Measurements from ENCODE around the gene SAMD4B.

Gene SAMD4B

GRCh38 chr19:39413272-39413910 lies 71.2 kb downstream of the SAMD4B start:
- intact Hi-C loops (cut with DNase I) = loop anchor here (5.0 kb wide), 1 partner anchor 71 kb away; the partner anchor contains the start of gene SAMD4B
- peak in 4 of 10 donors; percentile 19 to 83 (median 50) for DNase-seq

- peak in 1 of 10 donors; percentile 70 for DNase-seq
Observed at GRCh38 chr19:39413911-39414608, 71.8 kb downstream of the SAMD4B start.

GRCh38 chr19:39415111-39416046 lies 73.2 kb downstream of the SAMD4B start:
- intact Hi-C loops (cut with DNase I) = no loop called here
- DNase-seq = no peak

More at GRCh38 chr19:39413911-39414608, 71.8 kb downstream of the SAMD4B start:
- intact Hi-C loops (cut with DNase I) = loop anchor here (5.0 kb wide), 1 partner anchor 72 kb away; the partner anchor contains the start of gene SAMD4B

GRCh38 chr19:39416152-39417120 lies 74.2 kb downstream of the SAMD4B start:
- intact Hi-C loops (cut with DNase I) = no loop called here
- DNase-seq = no peak

- intact Hi-C loops (cut with DNase I) = no loop called here
- DNase-seq = no peak
Observed at GRCh38 chr19:39417463-39418181, 75.4 kb downstream of the SAMD4B start.

GRCh38 chr19:39419003-39419402 lies 76.8 kb downstream of the SAMD4B start:
- intact Hi-C loops (cut with DNase I) = no loop called here
- no peak for DNase-seq

- intact Hi-C loops (cut with DNase I) = no loop called here
- no peak for DNase-seq
Observed at GRCh38 chr19:39420769-39421168, 78.5 kb downstream of the SAMD4B start.

- DNase-seq = no peak
- intact Hi-C loops (cut with DNase I) = no loop called here
Observed at GRCh38 chr19:39422020-39422419, 79.8 kb downstream of the SAMD4B start.

GRCh38 chr19:39423258-39424086 lies 81.3 kb downstream of the SAMD4B start:
- intact Hi-C loops (cut with DNase I) = no loop called here
- peak in 2 of 10 donors; percentile 69 to 81 for DNase-seq

GRCh38 chr19:39424934-39425333 lies 82.7 kb downstream of the SAMD4B start:
- DNase-seq = no peak
- intact Hi-C loops (cut with DNase I) = no loop called here

- intact Hi-C loops (cut with DNase I) = no loop called here
- no peak for DNase-seq
Observed at GRCh38 chr19:39425744-39426143, 83.5 kb downstream of the SAMD4B start.

- intact Hi-C loops (cut with DNase I) = no loop called here
- no peak for DNase-seq
Observed at GRCh38 chr19:39426170-39426569, 83.9 kb downstream of the SAMD4B start.

- peak in 1 of 10 donors; percentile 35 for DNase-seq
- intact Hi-C loops (cut with DNase I) = no loop called here
Observed at GRCh38 chr19:39427707-39428106, 85.5 kb downstream of the SAMD4B start.

- intact Hi-C loops (cut with DNase I) = no loop called here
- peak in 1 of 10 donors; percentile 60 for DNase-seq
Observed at GRCh38 chr19:39428283-39429112, 86.3 kb downstream of the SAMD4B start.

GRCh38 chr19:39430675-39431593 lies 88.7 kb downstream of the SAMD4B start:
- peak in 2 of 10 donors; percentile 49 to 53 for DNase-seq
- intact Hi-C loops (cut with DNase I) = no loop called here

- no peak for DNase-seq
- intact Hi-C loops (cut with DNase I) = no loop called here
Observed at GRCh38 chr19:39432677-39433025, 90.4 kb downstream of the SAMD4B start.
